Neuron (in vitro differentiated cells): Measurements from ENCODE around the gene INPP5A.

Experiments used
- H2AFZ ChIP-seq: one replicate; pipeline ENCODE4 v1.6.1; 2013; ENCODE audit warnings: low read depth, mild to moderate bottlenecking, inconsistent platforms, low read length, moderate library complexity
- H3K27me3 ChIP-seq: one replicate; pipeline ENCODE4 v1.6.1; 2013; ENCODE audit warnings: low read length; ENCODE audit not compliant: insufficient read depth
- H3K36me3 ChIP-seq: one replicate; pipeline ENCODE4 v1.6.1; 2013; ENCODE audit warnings: low read length; ENCODE audit not compliant: insufficient read depth
- H3K4me1 ChIP-seq: one replicate; pipeline ENCODE4 v1.6.1; 2013; ENCODE audit warnings: low read length; ENCODE audit not compliant: insufficient read depth
- H3K4me3 ChIP-seq: 2 replicates; pipeline ENCODE4 v1.5.1; 2013; ENCODE audit warnings: mild to moderate bottlenecking, low read length, moderate library complexity
- H3K9me3 ChIP-seq: one replicate; pipeline ENCODE4 v1.6.1; 2013; ENCODE audit warnings: low read length

The INPP5A gene

GRCh38 chr10:132650611-132651250 lies 113.1 kb downstream of the INPP5A start:
- Histone ChIP-seq H3K27me3 (no peaks in the 10 kb centered on the region), H2AFZ (no peak overlapping the region), H3K9me3 (no peaks in the 10 kb centered on the region), H3K36me3 (no peaks in the 10 kb centered on the region), H3K4me1 (peaks cover 12% of the 10 kb centered on the region), H3K4me3 (no peak overlapping the region)

- Histone ChIP-seq H3K36me3 (no peaks in the 10 kb centered on the region), H2AFZ (no peak overlapping the region), H3K4me1 (peaks cover 12% of the 10 kb centered on the region), H3K4me3 (no peak overlapping the region), H3K27me3 (no peaks in the 10 kb centered on the region), H3K9me3 (no peaks in the 10 kb centered on the region)
Observed at GRCh38 chr10:132651511-132652029, 114.0 kb downstream of the INPP5A start.

- Histone ChIP-seq H3K4me3 (no peak overlapping the region), H3K4me1 (peaks cover 12% of the 10 kb centered on the region), H3K27me3 (no peaks in the 10 kb centered on the region), H3K36me3 (no peaks in the 10 kb centered on the region), H3K9me3 (no peaks in the 10 kb centered on the region), H2AFZ (no peak overlapping the region)
Observed at GRCh38 chr10:132652446-132652845, 114.9 kb downstream of the INPP5A start.

GRCh38 chr10:132652936-132653590 lies 115.5 kb downstream of the INPP5A start:
- no peak overlapping the region for H3K4me3 ChIP-seq

GRCh38 chr10:132653721-132654120 lies 116.1 kb downstream of the INPP5A start:
- no peaks in the 10 kb centered on the region for H3K9me3 ChIP-seq
- no peak overlapping the region for H2AFZ ChIP-seq
- peaks cover 2% of the 10 kb centered on the region for H3K4me1 ChIP-seq
- no peaks in the 10 kb centered on the region for H3K36me3 ChIP-seq
- H3K4me3 ChIP-seq: no peak overlapping the region
- H3K27me3 ChIP-seq: no peaks in the 10 kb centered on the region

More at GRCh38 chr10:132652936-132653590, 115.5 kb downstream of the INPP5A start:
- no peak overlapping the region for H2AFZ ChIP-seq
- no peaks in the 10 kb centered on the region for H3K36me3 ChIP-seq
- no peaks in the 10 kb centered on the region for H3K27me3 ChIP-seq
- H3K4me1 ChIP-seq: peaks cover 9% of the 10 kb centered on the region
- H3K9me3 ChIP-seq: no peaks in the 10 kb centered on the region

GRCh38 chr10:132654121-132654571 lies 116.6 kb downstream of the INPP5A start:
- no peaks in the 10 kb centered on the region for H3K36me3 ChIP-seq
- no peak overlapping the region for H3K4me3 ChIP-seq
- H2AFZ ChIP-seq: no peak overlapping the region
- no peaks in the 10 kb centered on the region for H3K4me1 ChIP-seq
- H3K27me3 ChIP-seq: no peaks in the 10 kb centered on the region
- H3K9me3 ChIP-seq: no peaks in the 10 kb centered on the region

GRCh38 chr10:132654708-132655661 lies 117.4 kb downstream of the INPP5A start:
- H3K4me1 ChIP-seq: no peaks in the 10 kb centered on the region
- no peaks in the 10 kb centered on the region for H3K9me3 ChIP-seq
- H3K4me3 ChIP-seq: no peak overlapping the region
- H2AFZ ChIP-seq: no peak overlapping the region
- H3K36me3 ChIP-seq: peaks cover 5% of the 10 kb centered on the region
- no peaks in the 10 kb centered on the region for H3K27me3 ChIP-seq

- no peaks in the 10 kb centered on the region for H3K9me3 ChIP-seq
- H2AFZ ChIP-seq: no peak overlapping the region
- H3K36me3 ChIP-seq: peaks cover 7% of the 10 kb centered on the region
- H3K4me1 ChIP-seq: no peaks in the 10 kb centered on the region
- H3K27me3 ChIP-seq: no peaks in the 10 kb centered on the region
- no peak overlapping the region for H3K4me3 ChIP-seq
Observed at GRCh38 chr10:132655735-132656134, 118.1 kb downstream of the INPP5A start.

- Histone ChIP-seq H3K4me1 (no peaks in the 10 kb centered on the region), H3K36me3 (peaks cover 7% of the 10 kb centered on the region), H3K27me3 (no peaks in the 10 kb centered on the region), H3K4me3 (no peak overlapping the region), H3K9me3 (no peaks in the 10 kb centered on the region), H2AFZ (no peak overlapping the region)
Observed at GRCh38 chr10:132656283-132657126, 118.9 kb downstream of the INPP5A start.

- no peak overlapping the region for H3K4me3 ChIP-seq
- no peaks in the 10 kb centered on the region for H3K9me3 ChIP-seq
- H2AFZ ChIP-seq: no peak overlapping the region
- no peaks in the 10 kb centered on the region for H3K4me1 ChIP-seq
- H3K36me3 ChIP-seq: peaks cover 7% of the 10 kb centered on the region
- no peaks in the 10 kb centered on the region for H3K27me3 ChIP-seq
Observed at GRCh38 chr10:132657127-132657706, 119.6 kb downstream of the INPP5A start.

- no peak overlapping the region for H2AFZ ChIP-seq
- peaks cover 7% of the 10 kb centered on the region for H3K36me3 ChIP-seq
- no peaks in the 10 kb centered on the region for H3K27me3 ChIP-seq
- no peaks in the 10 kb centered on the region for H3K9me3 ChIP-seq
- no peak overlapping the region for H3K4me3 ChIP-seq
- H3K4me1 ChIP-seq: no peaks in the 10 kb centered on the region
Observed at GRCh38 chr10:132657748-132658147, 120.2 kb downstream of the INPP5A start.
